PFSK-1 (cell line): ENCODE data around the gene CC2D2B.

Experiments
- POLR2AphosphoS5 ChIP-seq: IDR thresholded peaks from 2 replicates; pipeline ENCODE4 v1.6.1; 2012; ENCODE audit warnings: low read depth, mild to moderate bottlenecking, control low read depth, low read length, moderate library complexity
- TAF1 ChIP-seq: IDR thresholded peaks from 2 replicates; pipeline ENCODE4 v1.6.1; 2012; ENCODE audit warnings: low read length, control low read depth, borderline replicate concordance; ENCODE audit not compliant: insufficient read depth
- TF ChIP-seq, protein P1 (sequence below), 2 experiments: IDR thresholded peaks; 2 replicates each; pipeline versions ENCODE4 v1.6.1 to v1.8.0; 2011 to 2012; ENCODE audit warnings: low read depth in 2 of 2, low read length in 2 of 2, control low read depth in 1 of 2, inconsistent platforms in 1 of 2, mild to moderate bottlenecking in 1 of 2, moderate library complexity in 1 of 2; ENCODE audit not compliant: insufficient read depth in 1 of 2

DNA sequence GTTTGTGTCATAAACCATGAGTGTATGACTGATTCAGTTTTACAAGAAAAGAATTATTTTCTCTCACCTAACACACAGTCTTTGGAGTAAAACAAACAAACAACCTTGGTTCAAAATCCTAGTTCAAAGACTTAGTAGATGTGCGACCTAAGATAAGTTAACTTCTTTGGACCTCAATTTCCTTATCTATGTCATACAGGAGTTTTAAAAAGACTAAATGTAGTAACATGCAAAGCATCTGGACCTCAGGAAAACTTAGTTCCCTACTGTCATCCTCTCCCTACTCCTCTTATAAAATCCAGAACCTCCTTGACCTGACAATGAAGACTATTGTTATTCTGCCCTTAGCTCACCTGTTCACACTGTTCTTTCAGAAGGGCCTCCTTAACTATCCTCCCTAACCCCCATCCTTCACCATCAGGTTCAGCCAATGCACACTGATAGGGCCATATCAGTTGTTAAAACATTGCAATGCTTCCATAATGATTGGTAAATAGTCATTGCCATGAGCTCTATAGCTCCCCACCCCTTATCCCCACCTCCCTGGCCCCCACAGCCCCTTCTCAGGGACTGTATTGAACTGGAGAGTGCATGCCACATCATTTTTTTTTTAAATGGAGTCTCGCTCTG, 106.8 kb downstream of the CC2D2B start:
- TF ChIP-seq POLR2AphosphoS5 (no peak), TAF1 (no peak)
- TF ChIP-seq, protein P1, sequence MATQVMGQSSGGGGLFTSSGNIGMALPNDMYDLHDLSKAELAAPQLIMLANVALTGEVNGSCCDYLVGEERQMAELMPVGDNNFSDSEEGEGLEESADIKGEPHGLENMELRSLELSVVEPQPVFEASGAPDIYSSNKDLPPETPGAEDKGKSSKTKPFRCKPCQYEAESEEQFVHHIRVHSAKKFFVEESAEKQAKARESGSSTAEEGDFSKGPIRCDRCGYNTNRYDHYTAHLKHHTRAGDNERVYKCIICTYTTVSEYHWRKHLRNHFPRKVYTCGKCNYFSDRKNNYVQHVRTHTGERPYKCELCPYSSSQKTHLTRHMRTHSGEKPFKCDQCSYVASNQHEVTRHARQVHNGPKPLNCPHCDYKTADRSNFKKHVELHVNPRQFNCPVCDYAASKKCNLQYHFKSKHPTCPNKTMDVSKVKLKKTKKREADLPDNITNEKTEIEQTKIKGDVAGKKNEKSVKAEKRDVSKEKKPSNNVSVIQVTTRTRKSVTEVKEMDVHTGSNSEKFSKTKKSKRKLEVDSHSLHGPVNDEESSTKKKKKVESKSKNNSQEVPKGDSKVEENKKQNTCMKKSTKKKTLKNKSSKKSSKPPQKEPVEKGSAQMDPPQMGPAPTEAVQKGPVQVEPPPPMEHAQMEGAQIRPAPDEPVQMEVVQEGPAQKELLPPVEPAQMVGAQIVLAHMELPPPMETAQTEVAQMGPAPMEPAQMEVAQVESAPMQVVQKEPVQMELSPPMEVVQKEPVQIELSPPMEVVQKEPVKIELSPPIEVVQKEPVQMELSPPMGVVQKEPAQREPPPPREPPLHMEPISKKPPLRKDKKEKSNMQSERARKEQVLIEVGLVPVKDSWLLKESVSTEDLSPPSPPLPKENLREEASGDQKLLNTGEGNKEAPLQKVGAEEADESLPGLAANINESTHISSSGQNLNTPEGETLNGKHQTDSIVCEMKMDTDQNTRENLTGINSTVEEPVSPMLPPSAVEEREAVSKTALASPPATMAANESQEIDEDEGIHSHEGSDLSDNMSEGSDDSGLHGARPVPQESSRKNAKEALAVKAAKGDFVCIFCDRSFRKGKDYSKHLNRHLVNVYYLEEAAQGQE (IDR thresholded peaks at IDR 0.05; ENCODE audit: insufficient read depth in 1 of 2, low read depth in 2 of 2, low read length in 2 of 2) = no peak
